Upper lobe of right lung (tissue), 1 donor: Measurements from ENCODE around the gene CNTNAP2. TPM values are rescaled to one million over a fixed set of nuclear protein-coding genes. Genes with fewer than 3 reads are reported as not detected.
A peak's percentile ranks its signal among the peaks of the same experiment; 100 is the strongest.

ENCODE experiments used
- ATAC-seq: fragments of 200-7000 bp; cut with Tn5 transposase; one replicate; pipeline ENCODE4 v1.9.1; 2020; ENCODE audit warnings: mild to moderate bottlenecking, moderate library complexity
- DNase-seq: peaks from one replicate; pipeline ENCODE4 v3.0.0-alpha.2; 2020
- H3K27ac ChIP-seq: fragments of 200-600 bp; one replicate; pipeline ENCODE4 v1.8.0; 2022
- H3K27me3 ChIP-seq: fragments of 200-600 bp; one replicate; pipeline ENCODE4 v1.8.0; 2022; ENCODE audit warnings: mild to moderate bottlenecking
- H3K36me3 ChIP-seq: fragments of 200-600 bp; one replicate; pipeline ENCODE4 v1.8.0; 2022
- H3K4me1 ChIP-seq: fragments of 200-600 bp; one replicate; pipeline ENCODE4 v1.8.0; 2022
- H3K4me3 ChIP-seq: fragments of 200-600 bp; one replicate; pipeline ENCODE4 v1.8.0; 2022; ENCODE audit warnings: mild to moderate bottlenecking
- H3K9me3 ChIP-seq: fragments of 200-600 bp; one replicate; pipeline ENCODE4 v1.8.0; 2022
- intact Hi-C: fragments of 100-400 bp; cut with DNase I; formaldehyde crosslinking; loops from one replicate; pipeline ENCODE4 v1.11.0; 2022
- total RNA-seq: library from RNA; stranded (reverse); fragmentation: NEBNext Ultra II Directional; extraction: Animal tissue kit (Norgen Biotek cat#: 25700); gene quantifications from one replicate; pipeline ENCODE4 v1.2.1, GENCODE V29; 2021
- TF ChIP-seq, protein P1 (sequence below): fragments of 200-600 bp; IDR thresholded peaks from one replicate; pipeline ENCODE4 v1.8.0; 2022; ENCODE audit warnings: antibody characterized with exemption
- donor health status: DM: no; HTN: yes; CAD: no; lungs with severe emphysema.

Gene CNTNAP2
- total RNA-seq, 1 donor from 2014 or later: 0.41 TPM

- TF ChIP-seq, protein P1, sequence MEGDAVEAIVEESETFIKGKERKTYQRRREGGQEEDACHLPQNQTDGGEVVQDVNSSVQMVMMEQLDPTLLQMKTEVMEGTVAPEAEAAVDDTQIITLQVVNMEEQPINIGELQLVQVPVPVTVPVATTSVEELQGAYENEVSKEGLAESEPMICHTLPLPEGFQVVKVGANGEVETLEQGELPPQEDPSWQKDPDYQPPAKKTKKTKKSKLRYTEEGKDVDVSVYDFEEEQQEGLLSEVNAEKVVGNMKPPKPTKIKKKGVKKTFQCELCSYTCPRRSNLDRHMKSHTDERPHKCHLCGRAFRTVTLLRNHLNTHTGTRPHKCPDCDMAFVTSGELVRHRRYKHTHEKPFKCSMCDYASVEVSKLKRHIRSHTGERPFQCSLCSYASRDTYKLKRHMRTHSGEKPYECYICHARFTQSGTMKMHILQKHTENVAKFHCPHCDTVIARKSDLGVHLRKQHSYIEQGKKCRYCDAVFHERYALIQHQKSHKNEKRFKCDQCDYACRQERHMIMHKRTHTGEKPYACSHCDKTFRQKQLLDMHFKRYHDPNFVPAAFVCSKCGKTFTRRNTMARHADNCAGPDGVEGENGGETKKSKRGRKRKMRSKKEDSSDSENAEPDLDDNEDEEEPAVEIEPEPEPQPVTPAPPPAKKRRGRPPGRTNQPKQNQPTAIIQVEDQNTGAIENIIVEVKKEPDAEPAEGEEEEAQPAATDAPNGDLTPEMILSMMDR: no peak
- Histone ChIP-seq H3K9me3 (no peaks in the 10 kb centered on the region), H3K27ac (no peak overlapping the region), H3K36me3 (no peaks in the 10 kb centered on the region), H3K27me3 (no peaks in the 10 kb centered on the region), H3K4me3 (no peak overlapping the region), H3K4me1 (no peaks in the 10 kb centered on the region)
- ATAC-seq (no peak), DNase-seq (no peak)
- intact Hi-C loops: no loop called here
Observed at GRCh38 chr7:148182264-148182663, 2065.7 kb downstream of the CNTNAP2 start.

GRCh38 chr7:148185041-148185440 lies 2068.4 kb downstream of the CNTNAP2 start:
- intact Hi-C loops: no loop called here
- TF ChIP-seq, protein P1: no peak
- Histone ChIP-seq H3K4me3 (no peak overlapping the region), H3K4me1 (no peaks in the 10 kb centered on the region), H3K9me3 (no peaks in the 10 kb centered on the region), H3K36me3 (no peaks in the 10 kb centered on the region), H3K27ac (no peak overlapping the region), H3K27me3 (no peaks in the 10 kb centered on the region)
- peak; percentile 70 for ATAC-seq
- no peak for DNase-seq

DNA sequence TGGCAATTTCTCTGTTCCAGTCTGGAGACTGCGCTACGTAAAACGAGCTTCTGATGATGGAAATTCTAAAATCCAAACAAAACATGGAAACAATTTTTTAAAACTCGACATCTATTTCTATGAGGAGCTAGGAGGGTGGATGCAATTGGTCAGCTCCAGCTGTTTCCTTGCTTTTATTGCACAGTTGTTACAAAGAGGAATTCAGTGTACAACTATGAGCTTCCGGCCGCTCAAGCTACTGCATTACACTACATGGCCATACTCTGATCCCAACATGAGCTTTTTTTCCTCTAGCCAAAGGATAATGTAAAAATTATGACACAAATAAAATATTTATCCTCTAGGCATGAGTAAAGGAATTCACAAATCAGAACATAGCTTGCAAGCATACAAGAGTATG lies 2070.9 kb downstream of the CNTNAP2 start:
- Histone ChIP-seq H3K27ac (no peak overlapping the region), H3K4me3 (no peak overlapping the region), H3K4me1 (no peaks in the 10 kb centered on the region), H3K9me3 (no peaks in the 10 kb centered on the region), H3K36me3 (no peaks in the 10 kb centered on the region), H3K27me3 (no peaks in the 10 kb centered on the region)
- intact Hi-C loops: no loop called here
- TF ChIP-seq, protein P1: no peak
- ATAC-seq (no peak), DNase-seq (no peak)

DNA sequence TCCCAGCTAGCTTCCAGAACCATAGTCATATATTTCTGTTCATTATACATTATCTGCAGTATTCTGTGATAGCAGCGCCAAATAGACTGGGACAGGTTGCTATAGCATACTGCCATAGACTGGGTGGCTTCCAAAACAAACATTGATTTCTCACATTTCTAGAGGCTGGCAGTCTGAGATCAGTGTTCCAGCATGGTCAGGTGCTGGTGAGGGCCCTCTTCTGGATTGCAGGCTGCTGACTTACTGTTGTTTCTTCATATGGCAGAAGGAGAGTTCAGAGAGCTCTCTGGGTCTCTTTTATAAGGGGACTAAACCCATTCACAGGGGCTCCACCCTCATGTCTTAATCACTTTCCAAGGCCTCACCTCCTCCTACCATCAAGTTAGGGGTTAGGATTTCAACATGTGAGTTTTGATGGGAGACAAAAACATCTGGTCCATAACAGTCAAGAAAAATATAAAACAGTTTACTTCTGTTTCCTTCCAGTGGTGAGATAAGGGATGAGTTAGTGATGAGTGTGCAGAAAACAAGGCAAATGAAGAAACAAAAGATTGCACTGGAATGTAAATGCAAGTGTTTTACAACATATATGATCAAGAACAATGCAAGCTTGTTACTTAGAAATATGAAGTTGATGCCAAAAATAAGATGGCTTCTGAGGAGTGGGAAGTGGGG lies 2074.9 kb downstream of the CNTNAP2 start:
- TF ChIP-seq, protein P1: no peak
- no peak for DNase-seq
- intact Hi-C loops: no loop called here

GRCh38 chr7:148192491-148192890 lies 2075.9 kb downstream of the CNTNAP2 start:
- TF ChIP-seq, protein P1: no peak
- no peaks in the 10 kb centered on the region for H3K4me1 ChIP-seq
- ATAC-seq (no peak), DNase-seq (no peak)
- no peak overlapping the region for H3K27ac ChIP-seq
- H3K27me3 ChIP-seq: no peaks in the 10 kb centered on the region
- intact Hi-C loops: no loop called here
- no peaks in the 10 kb centered on the region for H3K9me3 ChIP-seq
- no peak overlapping the region for H3K4me3 ChIP-seq
- no peaks in the 10 kb centered on the region for H3K36me3 ChIP-seq

More for the DNA sequence above, 2074.9 kb downstream of the CNTNAP2 start:
- Histone ChIP-seq H3K4me3 (no peak overlapping the region), H3K9me3 (no peaks in the 10 kb centered on the region), H3K27me3 (no peaks in the 10 kb centered on the region), H3K4me1 (no peaks in the 10 kb centered on the region), H3K27ac (no peak overlapping the region), H3K36me3 (no peaks in the 10 kb centered on the region)
- ATAC-seq: peak; percentile 64

DNA sequence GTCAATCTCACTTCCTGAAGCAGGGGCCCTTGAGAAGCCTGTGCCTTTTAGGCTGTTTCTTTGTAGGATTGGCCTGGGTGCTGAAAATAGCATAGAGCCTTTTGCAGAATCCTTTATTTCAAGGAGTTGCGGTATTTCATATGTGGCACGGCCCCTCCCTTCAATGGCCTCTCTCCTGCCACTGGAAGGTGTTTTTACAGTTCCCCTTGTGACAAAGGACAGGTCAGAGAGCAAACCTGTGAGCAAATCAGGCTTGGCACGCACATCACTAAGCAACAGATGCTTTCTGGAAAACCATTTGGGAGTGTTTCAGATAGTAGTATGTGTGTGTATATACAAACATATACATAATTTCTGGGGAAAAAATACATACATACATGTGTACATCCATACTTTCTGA lies 2085.4 kb downstream of the CNTNAP2 start:
- ATAC-seq (no peak), DNase-seq (no peak)
- Histone ChIP-seq H3K36me3 (no peaks in the 10 kb centered on the region), H3K4me3 (no peak overlapping the region), H3K27me3 (no peaks in the 10 kb centered on the region), H3K4me1 (no peaks in the 10 kb centered on the region), H3K27ac (no peak overlapping the region), H3K9me3 (no peaks in the 10 kb centered on the region)
- TF ChIP-seq, protein P1: no peak
- intact Hi-C loops: no loop called here
